Ectodermal cell (in vitro differentiated cells): Measurements from ENCODE around the gene ZFYVE28.

Source experiments
- H3K27ac ChIP-seq: 2 replicates; pipeline ENCODE4 v1.7.0; 2013; ENCODE audit warnings: mild to moderate bottlenecking, low read depth, low read length; ENCODE audit not compliant: insufficient read depth, poor library complexity, severe bottlenecking
- H3K27me3 ChIP-seq: 2 replicates; pipeline ENCODE4 v1.7.0; 2013; ENCODE audit warnings: mild to moderate bottlenecking, low read length; ENCODE audit not compliant: insufficient read depth, control insufficient read depth, poor library complexity, severe bottlenecking
- H3K36me3 ChIP-seq: one replicate; pipeline ENCODE4 v1.7.0; 2013; ENCODE audit warnings: low read length; ENCODE audit not compliant: control insufficient read depth, insufficient read depth
- H3K4me1 ChIP-seq: one replicate; pipeline ENCODE4 v1.7.0; 2013; ENCODE audit warnings: low read length; ENCODE audit not compliant: control insufficient read depth, insufficient read depth
- H3K4me3 ChIP-seq: 2 replicates; pipeline ENCODE4 v1.7.0; 2013; ENCODE audit warnings: low read depth, low read length, control low read depth; ENCODE audit not compliant: insufficient read depth
- H3K9me3 ChIP-seq: 2 replicates; pipeline ENCODE4 v1.7.0; 2013; ENCODE audit warnings: mild to moderate bottlenecking, low read length, moderate library complexity; ENCODE audit not compliant: control insufficient read depth
- WGBS, 2 experiments: methylation state at CpG; one replicate each; pipeline ENCODE4 v1.1.7; 2013; ENCODE audit warnings: missing lambda C conversion rate in 2 of 2; 5-methylcytosine and 5-hydroxymethylcytosine counted together

Gene ZFYVE28

GRCh38 chr4:2337131-2337723 lies 81.2 kb downstream of the ZFYVE28 start:
- WGBS, 2 experiments = 86 to 89% methylated on average over 20 of the region's 20 CpGs
- Histone ChIP-seq H3K9me3 (no peaks in the 10 kb centered on the region), H3K27me3 (no peaks in the 10 kb centered on the region), H3K27ac (no peak overlapping the region), H3K36me3 (no peaks in the 10 kb centered on the region), H3K4me3 (no peak overlapping the region), H3K4me1 (no peaks in the 10 kb centered on the region)

GRCh38 chr4:2336659-2337058 lies 81.8 kb downstream of the ZFYVE28 start:
- no peaks in the 10 kb centered on the region for H3K4me1 ChIP-seq
- H3K9me3 ChIP-seq = no peaks in the 10 kb centered on the region
- no peaks in the 10 kb centered on the region for H3K36me3 ChIP-seq
- H3K27me3 ChIP-seq = no peaks in the 10 kb centered on the region
- H3K27ac ChIP-seq = no peak overlapping the region
- H3K4me3 ChIP-seq = no peak overlapping the region

GRCh38 chr4:2335729-2336101 lies 82.7 kb downstream of the ZFYVE28 start:
- H3K36me3 ChIP-seq = no peaks in the 10 kb centered on the region
- no peak overlapping the region for H3K4me3 ChIP-seq
- H3K9me3 ChIP-seq = no peaks in the 10 kb centered on the region
- no peaks in the 10 kb centered on the region for H3K4me1 ChIP-seq
- 95 to 96% methylated on average over 9 of the region's 9 CpGs for WGBS, 2 experiments
- H3K27me3 ChIP-seq = no peaks in the 10 kb centered on the region
- H3K27ac ChIP-seq = no peak overlapping the region

GRCh38 chr4:2334826-2335728 lies 83.4 kb downstream of the ZFYVE28 start:
- Histone ChIP-seq H3K27ac (no peak overlapping the region), H3K4me1 (no peaks in the 10 kb centered on the region), H3K4me3 (no peak overlapping the region), H3K36me3 (no peaks in the 10 kb centered on the region), H3K27me3 (no peaks in the 10 kb centered on the region), H3K9me3 (no peaks in the 10 kb centered on the region)
- 87% methylated on average over 27 of the region's 27 CpGs for WGBS, 2 experiments

- no peaks in the 10 kb centered on the region for H3K9me3 ChIP-seq
- no peaks in the 10 kb centered on the region for H3K27me3 ChIP-seq
- H3K4me1 ChIP-seq = no peaks in the 10 kb centered on the region
- no peak overlapping the region for H3K4me3 ChIP-seq
- H3K36me3 ChIP-seq = no peaks in the 10 kb centered on the region
- WGBS, 2 experiments = 84 to 85% methylated on average over 28 of the region's 28 CpGs
- H3K27ac ChIP-seq = no peak overlapping the region
Observed at GRCh38 chr4:2333916-2334644, 84.4 kb downstream of the ZFYVE28 start.

GRCh38 chr4:2333356-2333841 lies 85.0 kb downstream of the ZFYVE28 start:
- Histone ChIP-seq H3K4me3 (no peak overlapping the region), H3K36me3 (no peaks in the 10 kb centered on the region), H3K27ac (no peak overlapping the region), H3K4me1 (no peaks in the 10 kb centered on the region), H3K9me3 (no peaks in the 10 kb centered on the region), H3K27me3 (no peaks in the 10 kb centered on the region)
- WGBS, 2 experiments = 70 to 71% methylated on average over 18 of the region's 18 CpGs

GRCh38 chr4:2332976-2333319 lies 85.5 kb downstream of the ZFYVE28 start:
- no peaks in the 10 kb centered on the region for H3K4me1 ChIP-seq
- H3K9me3 ChIP-seq = no peaks in the 10 kb centered on the region
- H3K27me3 ChIP-seq = no peaks in the 10 kb centered on the region
- 89 to 94% methylated on average over 6 of the region's 6 CpGs for WGBS, 2 experiments
- no peak overlapping the region for H3K4me3 ChIP-seq
- H3K36me3 ChIP-seq = no peaks in the 10 kb centered on the region
- no peak overlapping the region for H3K27ac ChIP-seq

- H3K27me3 ChIP-seq = no peaks in the 10 kb centered on the region
- no peak overlapping the region for H3K27ac ChIP-seq
- H3K36me3 ChIP-seq = no peaks in the 10 kb centered on the region
- H3K4me3 ChIP-seq = no peak overlapping the region
- H3K9me3 ChIP-seq = peaks cover 1% of the 10 kb centered on the region
- H3K4me1 ChIP-seq = no peaks in the 10 kb centered on the region
- 90 to 92% methylated on average over 21 of the region's 21 CpGs for WGBS, 2 experiments
Observed at GRCh38 chr4:2332201-2332975, 86.1 kb downstream of the ZFYVE28 start.

GRCh38 chr4:2331519-2332200 lies 86.8 kb downstream of the ZFYVE28 start:
- 89% methylated on average over 13 of the region's 13 CpGs for WGBS, 2 experiments
- H3K27ac ChIP-seq = no peak overlapping the region

More at GRCh38 chr4:2331519-2332200, 86.8 kb downstream of the ZFYVE28 start:
- Histone ChIP-seq H3K36me3 (no peaks in the 10 kb centered on the region), H3K27me3 (no peaks in the 10 kb centered on the region), H3K9me3 (peaks cover 2% of the 10 kb centered on the region), H3K4me1 (no peaks in the 10 kb centered on the region), H3K4me3 (no peak overlapping the region)
